ENCODE results near the gene AMN1. TPM values are rescaled to one million over a fixed set of nuclear protein-coding genes. Genes with fewer than 3 reads are reported as not detected.
"Not testable (repeated sequence)": the region's sequence is repeated elsewhere in the genome, so short reads cannot be mapped to it uniquely, and the experiment has no call there.

AMN1 gene
- total and polyA plus RNA-seq, 2 of the 13 experiments (the other 11 are each of a cell fraction or from before 2014, with no cell fraction given): 7.5 to 26.5 TPM

GRCh38 chr12:31745242-31745641 is 16.4 kb upstream of the AMN1 start:
- no peak overlapping the region for H3K4me2 ChIP-seq (ENCODE audit: low read depth, low read length)
- no peak overlapping the region for H2AFZ ChIP-seq (ENCODE audit: low read length)
- H3K9ac ChIP-seq (ENCODE audit: insufficient read depth, low read depth, low read length): no peak overlapping the region
- no peaks in the 10 kb centered on the region for H3K27me3 ChIP-seq (ENCODE audit: control insufficient read depth in 1 of 2, insufficient read depth in 2 of 2, low read length in 2 of 2)
- no TSS peak for BruUV-seq (replicated peaks)
- intact Hi-C loops (cut with micrococcal nuclease; ENCODE audit: unreplicated experiment): loop anchor here (5.0 kb wide), 1 partner anchor 33 kb away; no protein-coding TSS in a partner anchor
- POLR2A ChIA-PET: no interaction called here
- in situ Hi-C loops (cut with HindIII; ENCODE audit: extremely low pct_ligation_motif_present, low pct_unique_long_range_greater_than_20kb): no loop called here
- H3K4me3 ChIP-seq (replicated peaks in 1 of 3; ENCODE audit: insufficient read depth in 1 of 3, low read depth in 2 of 3, low read length in 3 of 3): no peak overlapping the region
- no peaks in the 10 kb centered on the region for H3K36me3 ChIP-seq (replicated peaks in 1 of 2; ENCODE audit: control insufficient read depth in 1 of 2, insufficient read depth in 2 of 2, low read length in 2 of 2)
- TF ChIP-seq FUBP1 (CRISPR knock-in tag; IDR thresholded peaks at IDR 0.05; ENCODE audit: borderline replicate concordance) (no peak), ZBTB2 (CRISPR knock-in tag; IDR thresholded peaks at IDR 0.05; ENCODE audit: low read depth) (no peak), HHEX (CRISPR knock-in tag; IDR thresholded peaks at IDR 0.05) (no peak), ISL2 (CRISPR knock-in tag; IDR thresholded peaks at IDR 0.05) (no peak), CHD4 (IDR thresholded peaks at IDR 0.05; ENCODE audit: borderline replicate concordance, low read length) (no peak), ATF5 (CRISPR knock-in tag; IDR thresholded peaks at IDR 0.05; ENCODE audit: low read depth) (no peak), HCFC1 (IDR thresholded peaks at IDR 0.05; ENCODE audit: low read depth, low read length) (no peak), ZNF577 (CRISPR knock-in tag; IDR thresholded peaks at IDR 0.05; ENCODE audit: borderline replicate concordance, low read depth) (no peak), ZFP41 (CRISPR knock-in tag; IDR thresholded peaks at IDR 0.05; ENCODE audit: borderline replicate concordance) (no peak), STAG1 (CRISPR knock-in tag; IDR thresholded peaks at IDR 0.05) (no peak)
- DNase-seq (ENCODE audit: low spot score) (no peak), FAIRE-seq (no peak), ATAC-seq (no peak)
- 93% methylated on average over 2 of the region's 2 CpGs for WGBS (ENCODE audit: low lambda C conversion rate)
- no peaks in the 10 kb centered on the region for H4K20me1 ChIP-seq (ENCODE audit: insufficient read depth, low read length)
- H3K79me2 ChIP-seq (ENCODE audit: insufficient read depth, low read length): no peaks in the 10 kb centered on the region
- CTCF ChIA-PET (ENCODE audit: low intra/inter-chr PET ratio, low total read pairs): no interaction called here
- peaks cover 7% of the 10 kb centered on the region for H3K9me3 ChIP-seq (ENCODE audit: low read length)
- H3K27ac ChIP-seq (ENCODE audit: extremely low read length, insufficient read depth, low read length): no peak overlapping the region
- H3K4me1 ChIP-seq (ENCODE audit: insufficient read depth, low read length): peaks cover 34% of the 10 kb centered on the region

- H3K79me2 ChIP-seq (ENCODE audit: insufficient read depth, low read length); H2AFZ ChIP-seq (ENCODE audit: low read length); ATAC-seq; H3K36me3 ChIP-seq (replicated peaks in 1 of 2; ENCODE audit: control insufficient read depth in 1 of 2, insufficient read depth in 2 of 2, low read length in 2 of 2); BruUV-seq (replicated peaks); H3K9ac ChIP-seq (ENCODE audit: insufficient read depth, low read depth, low read length); H3K4me3 ChIP-seq (replicated peaks in 1 of 3; ENCODE audit: insufficient read depth in 1 of 3, low read depth in 2 of 3, low read length in 3 of 3); FAIRE-seq; H3K9me3 ChIP-seq (ENCODE audit: low read length); CTCF ChIA-PET (ENCODE audit: low intra/inter-chr PET ratio, low total read pairs); H3K4me2 ChIP-seq (ENCODE audit: low read depth, low read length); H4K20me1 ChIP-seq (ENCODE audit: insufficient read depth, low read length); H3K27me3 ChIP-seq (ENCODE audit: control insufficient read depth in 1 of 2, insufficient read depth in 2 of 2, low read length in 2 of 2); POLR2A ChIA-PET; H3K27ac ChIP-seq (ENCODE audit: extremely low read length, insufficient read depth, low read length); in situ Hi-C loops (cut with HindIII; ENCODE audit: extremely low pct_ligation_motif_present, low pct_unique_long_range_greater_than_20kb); DNase-seq (ENCODE audit: low spot score); intact Hi-C loops (cut with micrococcal nuclease; ENCODE audit: unreplicated experiment): not testable (repeated sequence)
- 92% methylated on average over 4 of the region's 4 CpGs for WGBS (ENCODE audit: low lambda C conversion rate)
- H3K4me1 ChIP-seq (ENCODE audit: insufficient read depth, low read length): peaks cover 25% of the 10 kb centered on the region
Observed at GRCh38 chr12:31744363-31744762, 15.5 kb upstream of the AMN1 start.

Measured in HepG2 (cell line).